Loucy (cell line): ENCODE data around the gene CCDC200.

Source experiments
- CTCF ChIP-seq: fragments of 200-600 bp; sonication (generic); conservative IDR thresholded peaks from 2 replicates; pipeline ENCODE4 v1.5.1; 2014; ENCODE audit warnings: mild to moderate bottlenecking, antibody characterized with exemption, low read length
- EZH2phosphoT487 ChIP-seq: fragments of 200-600 bp; IDR thresholded peaks from 2 replicates; pipeline ENCODE4 v1.6.1; 2018; ENCODE audit warnings: antibody characterized with exemption, mild to moderate bottlenecking, moderate library complexity, borderline replicate concordance

- peak; percentile 60 for TF ChIP-seq CTCF
- no peak for TF ChIP-seq EZH2phosphoT487
Observed at GRCh38 chr17:43211480-43212402, 16.7 kb downstream of the CCDC200 start, which contains the start of gene TMEM106A.
